GM19468 (cell line): Measurements from ENCODE around the gene PROZ.

Experiments used
- ATAC-seq: cut with Tn5 transposase; IDR thresholded peaks from one replicate; pipeline ENCODE4 v1.9.1; 2021; ENCODE audit warnings: mild to moderate bottlenecking, moderate library complexity, moderate number of reproducible peaks; ENCODE audit not compliant: unreplicated experiment; ENCODE audit errors: extremely low read depth

PROZ gene

DNA sequence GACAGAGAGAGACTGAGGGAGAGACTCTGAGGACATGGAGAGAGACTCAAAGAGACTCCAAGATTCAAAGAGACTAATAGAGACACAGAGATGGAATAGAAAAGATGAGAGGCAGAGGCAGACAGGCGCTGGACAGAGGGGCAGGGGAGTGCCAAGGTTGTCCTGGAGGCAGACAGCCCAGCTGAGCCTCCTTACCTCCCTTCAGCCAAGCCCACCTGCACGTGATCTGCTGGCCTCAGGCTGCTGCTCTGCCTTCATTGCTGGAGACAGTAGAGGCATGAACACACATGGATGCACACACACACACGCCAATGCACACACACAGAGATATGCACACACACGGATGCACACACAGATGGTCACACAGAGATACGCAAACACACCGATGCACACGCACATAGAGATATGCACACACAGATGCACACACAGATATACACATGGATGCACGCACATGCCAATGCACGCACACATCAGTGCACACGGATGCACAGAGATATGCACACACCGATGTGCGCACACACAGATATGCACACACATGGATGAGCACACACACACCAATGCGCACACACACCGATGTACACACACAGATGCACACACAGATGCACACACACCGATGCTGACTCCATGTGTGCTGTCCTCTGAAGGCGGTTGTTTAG lies 39.2 kb upstream of the PROZ start:
- ATAC-seq: no peak

DNA sequence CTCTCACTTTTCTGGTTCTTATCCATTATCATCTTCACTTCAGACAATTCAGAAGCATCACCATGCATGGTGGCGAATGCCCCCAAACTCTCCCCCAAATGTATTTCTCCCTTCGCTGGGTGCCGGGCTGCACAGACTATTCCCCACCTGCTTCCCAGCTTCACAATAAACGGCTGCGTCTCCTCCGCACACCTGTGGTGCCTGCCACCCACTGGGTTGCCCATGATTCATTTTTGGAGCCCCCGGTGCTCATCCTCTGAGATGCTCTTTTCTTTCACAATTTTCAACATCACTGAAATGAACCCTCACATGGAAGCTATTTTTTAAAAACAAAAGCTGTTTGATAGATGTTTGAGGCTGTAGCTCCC lies 38.6 kb upstream of the PROZ start:
- ATAC-seq: no peak

DNA sequence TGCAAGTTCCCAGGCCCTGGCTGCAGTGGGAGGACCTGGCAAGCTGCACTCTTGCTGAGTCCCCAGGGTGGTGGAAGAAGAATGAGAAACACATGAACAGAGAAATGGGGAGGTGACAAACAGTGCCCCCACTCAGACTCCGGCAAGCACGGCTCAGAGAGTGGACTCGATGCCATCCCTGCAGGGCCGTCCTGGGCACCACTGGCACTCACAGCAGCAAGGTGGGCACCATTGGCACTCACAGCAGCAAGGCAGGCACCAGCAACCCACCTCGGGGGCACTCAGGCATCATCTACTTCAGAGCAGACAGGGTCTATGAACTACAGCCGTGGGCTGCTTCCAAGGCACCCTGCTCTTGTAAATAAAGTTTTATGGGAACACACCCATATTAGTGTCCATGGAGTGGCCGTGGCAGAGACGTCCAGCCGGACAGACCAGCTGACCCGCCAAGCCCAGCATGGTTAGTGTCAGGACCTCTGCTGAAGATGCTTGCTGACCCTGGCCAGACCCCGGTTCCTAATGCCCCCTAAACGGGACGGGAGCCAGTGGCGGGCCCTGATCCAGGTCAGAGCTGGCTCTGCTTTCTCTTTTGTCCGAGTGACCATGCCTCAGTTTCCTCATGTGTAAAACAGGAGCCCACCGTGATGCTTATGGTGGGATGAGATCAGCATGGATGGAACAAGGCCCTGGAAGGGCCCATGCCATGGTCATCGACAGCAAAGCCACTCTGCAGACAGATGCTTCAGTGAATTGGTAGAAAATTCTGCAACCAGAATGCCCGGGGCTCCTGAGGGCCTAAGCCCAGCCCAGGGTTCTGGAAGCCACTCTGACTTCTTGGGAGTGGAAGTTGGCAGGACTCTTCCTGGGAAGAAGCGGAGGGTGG lies 37.9 kb upstream of the PROZ start:
- ATAC-seq: no peak

DNA sequence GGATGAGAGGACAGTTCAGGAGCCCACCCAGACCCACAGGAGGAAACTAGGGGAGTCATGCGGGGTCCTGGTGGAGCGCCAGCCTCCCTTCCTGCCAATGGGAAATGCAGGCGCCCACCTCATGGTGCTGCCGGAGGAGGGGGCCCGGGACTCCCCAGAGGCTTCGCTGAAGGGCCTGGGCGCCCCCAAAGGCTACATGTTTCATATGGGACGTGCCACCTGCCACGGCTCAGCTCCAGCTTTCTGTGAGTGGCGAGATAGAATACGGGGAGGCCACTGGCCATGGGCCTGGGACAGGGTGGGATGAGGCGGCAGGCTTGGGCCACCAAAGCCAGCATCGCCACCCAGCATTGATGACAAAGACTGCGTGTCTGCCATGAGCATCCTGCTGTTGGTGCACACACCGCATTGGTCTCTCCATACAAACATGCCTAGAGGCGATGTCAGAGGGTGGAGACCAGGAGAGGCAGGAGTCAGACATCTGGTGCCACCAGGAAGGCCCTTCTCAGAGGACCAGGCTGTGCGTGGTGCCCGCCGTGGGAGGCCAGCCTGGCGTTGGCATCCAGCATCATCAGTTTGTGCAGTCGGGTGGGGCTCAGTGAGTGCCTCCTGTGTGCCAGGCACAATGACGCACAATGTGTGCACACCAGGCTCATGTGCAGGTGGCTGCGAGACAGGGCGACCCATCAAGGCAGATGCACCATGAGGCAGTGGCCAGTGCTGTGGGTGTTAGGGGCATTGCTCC lies 37.1 kb upstream of the PROZ start:
- ATAC-seq: no peak

DNA sequence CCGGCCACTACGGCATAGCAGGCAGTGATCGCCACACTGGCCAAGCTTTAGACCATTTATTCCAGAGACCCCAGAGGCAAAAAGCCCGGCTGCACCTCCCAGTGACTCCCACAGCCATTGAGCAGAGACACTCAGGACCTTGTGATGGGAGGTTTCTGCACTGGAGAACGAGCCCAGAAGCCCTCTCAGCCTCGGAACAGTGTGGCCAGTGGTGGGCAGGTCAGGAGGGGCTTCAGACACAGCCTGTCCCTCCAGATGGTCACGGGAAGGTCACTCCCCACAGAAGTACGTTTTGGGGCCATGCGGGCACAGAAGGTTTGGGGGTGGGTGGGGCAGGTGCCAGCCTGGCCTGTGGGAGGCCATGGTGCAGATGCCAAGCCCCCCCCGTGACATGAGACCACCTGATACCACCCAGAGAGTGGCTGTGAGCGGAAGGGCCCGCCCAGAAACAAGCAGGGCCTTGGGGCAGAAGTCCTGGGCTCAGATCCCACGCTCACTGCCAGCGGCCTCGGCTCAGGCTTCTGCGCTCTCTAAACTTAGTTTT lies 36.4 kb upstream of the PROZ start:
- no peak for ATAC-seq

DNA sequence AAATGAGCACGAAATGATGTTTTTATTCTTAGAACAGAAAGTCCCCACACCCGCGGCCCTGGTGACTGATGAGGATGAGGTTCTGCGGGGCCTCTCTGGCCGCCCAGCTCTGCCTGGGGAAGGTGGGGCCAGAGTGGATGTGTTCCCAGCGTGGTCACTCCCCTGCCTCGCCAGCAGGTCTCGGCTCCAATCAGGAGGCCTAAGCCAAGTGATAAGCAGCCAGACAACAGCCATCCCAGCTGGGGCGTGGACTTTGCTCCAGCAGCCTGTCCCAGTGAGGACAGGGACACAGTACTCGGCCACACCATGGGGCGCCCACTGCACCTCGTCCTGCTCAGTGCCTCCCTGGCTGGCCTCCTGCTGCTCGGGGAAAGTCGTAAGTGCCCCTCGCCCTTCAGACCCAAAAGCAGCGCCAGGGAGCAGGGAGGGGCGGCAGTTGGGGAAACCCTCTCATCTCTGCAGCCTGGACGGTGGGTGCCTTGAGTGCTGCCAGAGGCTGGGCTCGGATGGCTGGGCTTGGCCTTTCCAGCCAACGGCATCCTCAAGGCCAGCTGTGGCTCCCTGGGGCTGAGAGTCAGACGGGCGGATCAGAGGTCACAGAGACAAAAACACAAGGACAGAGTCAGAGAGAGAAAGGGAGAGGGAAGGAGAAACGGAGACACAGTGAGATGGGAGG lies 35.8 kb upstream of the PROZ start, which contains the start of gene F10:
Gene F10 (plus strand): TSS at position 250 of the 676 bp plus-strand sequence. CDS start 57 bp downstream, at position 307.
- no peak for ATAC-seq

DNA sequence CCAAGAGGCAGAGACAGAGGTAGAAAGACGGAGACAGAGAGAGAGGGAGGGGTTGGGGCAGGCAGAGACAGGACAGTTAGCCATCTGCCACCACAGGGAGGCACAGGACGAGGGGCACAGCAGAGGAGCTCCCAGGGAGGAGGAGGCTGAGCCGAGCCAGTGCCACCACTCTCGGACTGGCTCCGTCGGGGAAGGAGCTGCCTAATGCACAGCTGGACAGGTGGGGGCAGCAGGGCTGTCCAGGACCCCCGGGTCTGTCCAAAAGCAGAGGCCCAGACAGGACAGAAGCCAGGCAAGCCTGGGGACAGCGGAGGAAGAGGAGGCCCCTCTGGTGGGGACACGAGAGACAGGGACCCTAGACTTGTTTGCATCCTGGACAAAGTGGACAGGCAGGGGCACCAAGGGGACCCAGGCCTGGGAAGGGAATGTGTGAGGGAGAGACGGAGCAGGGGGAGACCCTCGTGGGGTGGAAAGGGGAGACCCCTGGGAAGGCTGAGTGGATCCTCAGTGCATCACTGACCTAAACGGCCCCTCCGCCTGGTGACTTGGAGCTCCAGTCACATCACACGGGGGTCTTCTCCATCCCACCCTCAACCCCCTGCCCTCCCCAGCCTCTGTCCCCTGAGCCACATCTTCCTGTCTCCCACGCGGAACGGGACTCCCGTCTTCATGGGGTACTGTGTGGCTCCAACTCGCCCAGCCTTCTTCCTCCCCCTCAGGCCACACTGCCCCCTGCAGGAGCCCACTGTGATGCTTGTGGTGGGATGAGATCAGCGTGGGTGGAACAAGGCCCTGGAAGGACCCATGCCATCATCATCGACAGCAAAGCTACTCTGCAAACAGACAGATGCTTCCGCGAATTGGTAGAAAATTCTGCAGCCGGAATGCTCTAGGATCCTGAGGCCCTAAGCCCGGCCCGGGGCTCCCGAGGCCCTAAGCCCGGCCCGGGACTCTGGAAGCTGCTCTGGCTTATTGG lies 34.9 kb upstream of the PROZ start:
- no peak for ATAC-seq

DNA sequence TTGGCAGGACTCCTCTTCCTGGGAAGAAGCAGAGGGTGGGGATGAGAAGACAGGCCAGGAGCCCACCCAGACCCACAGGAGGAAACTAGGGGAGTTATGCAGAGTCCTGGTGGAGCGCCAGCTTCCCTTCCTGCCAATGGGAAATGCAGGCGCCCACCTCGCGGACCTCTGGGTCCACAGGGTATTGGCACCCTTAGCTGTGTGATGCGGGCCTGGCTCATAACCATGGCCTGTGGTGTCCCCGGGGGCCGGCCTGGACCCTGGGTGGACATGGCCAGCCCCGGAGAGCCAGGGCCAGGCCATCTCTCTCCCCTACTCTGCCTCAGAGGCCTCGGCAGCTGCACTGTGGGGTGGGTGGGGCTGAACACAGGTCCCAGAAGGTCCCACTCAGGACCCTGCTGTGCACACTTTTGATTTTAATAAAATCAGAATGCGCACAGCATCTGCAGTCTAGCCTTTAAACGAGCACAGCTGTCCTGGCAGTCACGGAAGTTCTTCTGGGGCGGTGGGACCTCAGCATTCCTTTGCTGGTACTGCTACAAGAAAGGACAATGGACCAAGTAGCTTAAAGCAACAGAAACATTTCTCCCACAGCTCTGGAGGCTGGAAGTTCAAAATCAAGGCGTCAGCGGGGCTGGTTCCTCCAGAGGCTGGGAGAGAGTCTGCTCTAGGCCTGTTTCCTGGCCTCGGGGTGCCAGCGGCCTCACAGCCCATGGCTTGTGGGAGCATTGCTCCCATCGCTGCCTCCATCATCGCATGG lies 34.1 kb upstream of the PROZ start:
- ATAC-seq: no peak

DNA sequence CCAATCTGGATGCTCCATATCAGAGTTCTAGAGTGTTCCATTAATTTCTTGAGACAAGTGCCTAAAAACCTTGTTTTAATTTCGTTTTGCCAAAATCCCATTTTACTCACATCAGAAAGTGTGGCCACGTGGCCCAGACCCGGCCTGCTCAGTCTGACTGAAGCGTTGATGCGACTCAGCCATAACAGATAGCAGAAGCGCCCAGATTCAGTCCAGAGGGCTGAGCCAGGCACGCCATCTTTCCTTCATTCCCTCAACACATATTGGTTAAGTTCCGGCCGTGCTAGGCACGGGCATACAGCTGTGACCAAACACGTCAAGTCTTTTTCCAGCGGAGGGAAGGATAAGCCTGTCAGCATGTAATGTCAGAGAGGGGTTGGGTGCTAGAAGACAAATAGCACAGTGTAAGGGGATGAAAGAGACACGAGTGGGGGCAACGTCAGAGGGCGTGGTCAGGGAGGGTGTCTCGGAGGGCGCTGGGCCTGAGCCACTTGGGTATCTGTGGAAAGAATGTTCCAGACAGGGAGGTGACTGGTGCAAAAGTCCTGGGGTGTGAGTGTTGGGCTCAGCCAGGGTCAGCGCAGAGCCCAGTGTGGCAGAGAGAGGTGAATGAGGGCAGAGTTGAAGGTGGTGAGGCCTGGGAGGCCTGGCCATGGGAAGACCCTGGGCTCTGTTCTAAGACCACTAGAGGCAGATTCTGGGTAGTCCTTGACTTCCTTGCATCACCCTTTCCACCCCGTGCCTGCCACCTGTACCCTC lies 32.8 kb upstream of the PROZ start:
- ATAC-seq: no peak

DNA sequence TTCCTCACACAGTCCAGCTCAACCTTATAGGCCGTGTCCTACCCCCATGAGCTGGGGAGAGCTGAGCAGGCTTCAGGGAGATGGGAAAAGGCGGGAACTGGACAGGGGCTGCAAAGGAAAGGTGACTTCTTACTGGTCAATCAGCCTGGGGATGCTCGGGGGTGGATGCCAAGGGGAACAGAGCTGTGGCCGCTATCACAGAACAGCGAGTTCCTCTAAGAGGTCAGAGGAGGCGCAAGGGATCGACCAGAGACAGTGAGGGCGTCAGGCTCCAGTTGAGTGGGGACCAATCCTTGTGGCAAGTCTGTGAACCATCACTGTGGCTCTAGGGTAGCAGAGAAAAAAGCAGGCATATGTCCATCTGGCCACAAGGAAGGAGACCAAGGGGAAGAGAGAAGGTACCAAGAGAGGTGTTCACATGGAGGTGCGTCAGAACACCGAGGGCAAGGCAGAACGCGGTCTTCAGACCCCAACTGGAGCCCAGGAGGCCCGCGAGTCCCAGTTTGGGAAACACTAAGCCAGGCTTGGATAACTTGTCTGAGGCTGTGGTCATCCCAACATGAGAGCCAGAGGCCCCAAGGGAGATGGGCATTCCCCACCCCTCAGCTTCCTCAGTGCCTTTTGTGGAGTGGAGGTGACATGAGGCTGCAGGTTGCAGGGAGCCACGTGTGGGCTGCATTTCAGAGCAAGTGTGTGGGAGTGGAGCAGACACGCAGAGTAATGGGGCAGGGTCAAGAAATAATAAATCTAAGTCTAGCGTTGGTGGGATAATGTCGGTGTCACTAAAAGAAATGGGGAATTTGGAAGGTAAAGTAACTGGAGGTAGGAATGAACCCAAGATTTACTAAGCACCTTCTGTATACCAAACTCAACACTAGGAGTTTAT lies 31.9 kb upstream of the PROZ start:
- ATAC-seq: no peak

DNA sequence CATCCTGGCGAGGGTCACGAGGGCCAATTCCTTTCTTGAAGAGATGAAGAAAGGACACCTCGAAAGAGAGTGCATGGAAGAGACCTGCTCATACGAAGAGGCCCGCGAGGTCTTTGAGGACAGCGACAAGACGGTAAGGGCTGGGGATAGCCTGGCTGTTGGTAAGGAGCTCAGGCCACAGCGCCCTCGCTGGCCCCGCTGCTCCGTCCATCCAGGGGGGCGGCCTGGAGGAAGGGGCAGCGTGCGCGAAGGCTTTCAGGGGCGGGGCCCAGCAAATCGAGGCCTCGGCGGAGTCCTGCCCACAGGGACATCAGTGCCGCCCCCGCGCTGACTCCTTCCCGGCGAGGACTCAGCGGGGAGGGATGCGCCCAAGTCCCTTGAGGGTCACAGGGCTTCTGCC lies 29.0 kb upstream of the PROZ start:
- ATAC-seq: no peak

DNA sequence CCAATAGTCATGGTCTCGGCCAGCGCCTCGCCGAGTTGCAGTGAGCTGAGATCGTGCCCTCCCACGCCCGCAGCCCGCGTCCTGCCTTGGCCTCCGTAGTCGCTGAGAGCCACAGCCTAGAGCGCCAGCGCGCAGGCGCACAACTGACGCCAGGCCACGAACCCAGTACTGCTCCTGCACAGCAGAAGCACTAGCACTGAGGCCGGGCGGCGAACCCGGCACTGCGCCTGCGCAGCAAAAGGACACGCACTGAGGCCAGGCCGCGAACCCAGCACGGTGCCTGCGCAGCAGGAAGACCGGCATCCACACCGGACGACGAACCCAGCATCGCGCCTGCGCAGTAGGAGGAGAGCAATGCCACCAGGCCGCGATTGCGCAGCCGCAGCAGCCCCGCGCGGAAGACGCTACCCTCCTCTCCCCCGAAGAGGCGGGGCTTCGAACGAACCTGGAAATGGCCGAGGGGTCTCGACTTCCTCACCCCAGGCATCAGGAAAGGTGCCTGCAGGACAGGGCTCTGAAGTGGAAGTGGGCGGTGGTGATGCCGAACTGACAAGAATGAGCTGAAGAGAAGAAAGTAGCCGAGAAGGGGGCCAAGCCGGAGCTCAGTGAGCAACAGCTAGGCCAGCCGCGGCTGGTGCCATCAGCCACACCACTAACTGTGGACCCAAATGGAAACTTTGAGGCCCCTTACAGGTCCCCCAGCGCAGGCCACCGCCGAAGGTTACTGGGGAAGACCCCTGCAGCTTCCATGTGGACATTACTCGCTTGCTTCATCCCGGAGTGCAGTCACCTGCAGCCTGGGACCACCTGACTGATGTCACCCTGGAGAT lies 28.3 kb upstream of the PROZ start:
- ATAC-seq: no peak

DNA sequence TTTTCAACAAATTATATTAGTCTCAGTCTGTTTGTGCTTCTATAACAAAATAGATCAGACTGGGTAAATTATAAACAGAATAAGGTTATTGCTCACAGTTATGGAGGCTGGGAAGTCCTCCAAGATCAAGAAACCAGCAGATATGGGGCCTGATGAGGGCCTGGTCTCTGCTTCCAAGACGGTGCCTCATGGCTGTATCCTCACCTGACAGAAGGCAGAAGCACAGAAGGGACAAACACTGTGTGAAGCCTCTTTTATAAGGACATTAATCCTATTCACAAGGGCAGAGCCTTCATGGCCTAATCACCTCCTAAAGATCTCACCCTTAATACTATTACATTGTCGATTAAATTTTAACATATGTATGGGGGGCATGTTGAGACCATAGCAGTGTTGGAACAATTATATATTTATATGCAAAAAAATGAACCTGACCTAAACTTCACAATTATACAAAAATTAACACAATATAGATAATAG lies 23.1 kb upstream of the PROZ start:
- ATAC-seq: no peak

DNA sequence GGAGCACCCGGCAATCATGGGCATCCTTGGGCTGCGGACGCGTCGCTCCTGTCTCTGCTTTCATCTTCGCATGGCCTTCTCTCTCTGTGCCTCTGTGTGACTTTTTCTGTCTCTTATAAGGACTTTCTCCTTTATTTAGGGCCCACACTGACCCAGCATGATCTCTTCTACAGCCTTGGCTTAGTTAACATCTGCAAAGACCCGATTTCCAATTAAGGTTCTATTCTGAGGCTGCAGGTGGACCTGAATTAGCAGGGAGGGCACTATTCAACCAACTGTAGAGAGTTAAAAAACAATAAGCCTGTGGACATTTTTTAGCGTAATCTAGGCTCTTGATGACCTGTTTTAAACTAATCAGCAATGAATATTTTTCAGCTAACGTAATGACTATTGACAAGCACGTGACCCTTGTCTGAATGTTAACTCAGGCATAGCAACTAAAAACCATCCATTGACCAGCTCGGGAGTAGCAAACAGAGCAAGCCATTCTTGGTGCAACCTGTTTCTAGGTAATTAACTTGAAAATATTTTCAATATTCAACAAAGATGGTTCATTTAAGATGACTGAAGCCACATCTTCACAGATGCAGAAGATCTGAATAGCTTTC lies 20.7 kb upstream of the PROZ start:
- no peak for ATAC-seq

DNA sequence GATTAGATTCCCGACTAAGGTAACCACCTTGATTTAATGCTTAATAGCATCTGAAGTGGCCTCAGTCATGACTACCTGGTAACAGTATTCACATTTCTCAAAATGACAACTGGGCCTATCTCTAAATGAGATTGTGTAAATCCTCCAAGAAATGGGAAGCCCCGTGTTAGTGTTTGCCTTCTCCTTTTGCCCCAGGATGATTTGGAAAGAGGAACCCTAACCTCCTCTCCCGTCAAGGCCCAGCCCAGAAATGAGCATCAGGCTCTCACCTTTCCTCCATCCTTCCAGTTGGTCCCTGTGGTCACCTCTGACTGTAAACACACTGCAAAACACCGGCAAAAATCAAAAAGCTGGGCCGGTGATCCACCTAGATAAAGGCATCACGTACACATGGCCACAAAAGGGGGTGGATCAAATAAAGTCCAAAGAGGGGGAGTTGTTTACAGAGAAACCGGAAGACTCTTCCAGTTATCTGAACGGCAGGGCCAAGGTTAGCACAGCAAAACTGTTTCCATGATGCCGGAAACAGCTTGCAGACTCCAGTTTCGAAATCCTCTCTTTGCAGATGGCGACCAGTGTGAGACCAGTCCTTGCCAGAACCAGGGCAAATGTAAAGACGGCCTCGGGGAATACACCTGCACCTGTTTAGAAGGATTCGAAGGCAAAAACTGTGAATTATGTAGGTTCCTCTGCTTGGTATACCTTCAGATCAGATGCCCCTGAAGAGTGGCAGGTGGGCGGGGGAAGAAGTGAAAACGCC lies 19.5 kb upstream of the PROZ start:
- ATAC-seq: no peak
